Measurements from ENCODE around the gene DECR2. TPM values are rescaled to one million over a fixed set of nuclear protein-coding genes. Genes with fewer than 3 reads are reported as not detected.

The DECR2 gene
- 14.9 and 23.9 TPM in 2 replicates for total RNA-seq

GRCh38 chr16:401468-402348, at the start of gene DECR2:
DECR2 (plus strand) TSS chr16:401885; CDS start chr16:401964, 79 bp downstream.

GRCh38 chr16:352547-353403, 48.9 kb upstream of the DECR2 start, which contains the start of gene AXIN1:
AXIN1 (minus strand) TSS chr16:352723; CDS start chr16:347025, 5,698 bp downstream.

GRCh38 chr16:370443-370842, 31.2 kb upstream of the DECR2 start, which contains the start of gene MRPL28:
MRPL28 (minus strand) TSS chr16:370538; CDS start chr16:370218, 320 bp downstream.

GRCh38 chr16:381789-382717, 19.6 kb upstream of the DECR2 start, which contains the start of gene PGAP6:
PGAP6 (minus strand) TSS chr16:381978; CDS start chr16:381821, 157 bp downstream.

GRCh38 chr16:397135-397661, 4.5 kb upstream of the DECR2 start, which contains the start of gene NME4:
NME4 (plus strand) TSS chr16:397199; CDS start chr16:397223, 24 bp downstream.

GRCh38 chr16:425082-425718, 23.5 kb downstream of the DECR2 start, which contains the start of gene RAB11FIP3:
RAB11FIP3 (plus strand) TSS chr16:425649; CDS start chr16:426007, 358 bp downstream.

Small RNA genes within 50 kb of the gene (small RNA-seq; reads per million reads assigned to genes)
- not detected for gene RF00019

Other genes starting within 250 kb of the DECR2 start
- not detected in 2 replicates for gene HBZ, start 249.2 kb upstream of the DECR2 start, total RNA-seq
- not detected in 2 replicates for gene HBM, start 235.9 kb upstream of the DECR2 start, total RNA-seq
- gene HBA2, start 229.0 kb upstream of the DECR2 start, total RNA-seq: 0.73 TPM in 1 of 2 replicates, not detected in the other
- not detected in 2 replicates for gene HBA1, start 225.2 kb upstream of the DECR2 start, total RNA-seq
- not detected in 2 replicates for gene HBQ1, start 221.4 kb upstream of the DECR2 start, total RNA-seq
- 35.6 and 43.8 TPM in 2 replicates for gene LUC7L, start 172.4 kb upstream of the DECR2 start, total RNA-seq
- gene FAM234A, start 167.1 kb upstream of the DECR2 start, total RNA-seq: 50.4 and 52.9 TPM in 2 replicates
- gene RGS11, start 125.9 kb upstream of the DECR2 start, total RNA-seq: 0.98 and 2.6 TPM in 2 replicates
- 0.37 TPM in 1 of 2 replicates, not detected in the other for gene ARHGDIG, start 121.3 kb upstream of the DECR2 start, total RNA-seq
- 0.20 TPM in 1 of 2 replicates, not detected in the other for gene PDIA2, start 118.7 kb upstream of the DECR2 start, total RNA-seq
- 16.9 and 19.9 TPM in 2 replicates for gene AXIN1, start 49.2 kb upstream of the DECR2 start, total RNA-seq
- 57.7 and 71.9 TPM in 2 replicates for gene MRPL28, start 31.3 kb upstream of the DECR2 start, total RNA-seq
- 38.9 and 44.6 TPM in 2 replicates for gene PGAP6, start 19.9 kb upstream of the DECR2 start, total RNA-seq
- 69.6 and 110 TPM in 2 replicates for gene NME4, start 4.7 kb upstream of the DECR2 start, total RNA-seq
- 21.7 and 23.5 TPM in 2 replicates for gene RAB11FIP3, start 23.8 kb downstream of the DECR2 start, total RNA-seq
- gene CAPN15, start 125.8 kb downstream of the DECR2 start, total RNA-seq: 45.2 and 67.6 TPM in 2 replicates
- not detected in 2 replicates for gene PRR35, start 158.5 kb downstream of the DECR2 start, total RNA-seq
- gene NHLRC4, start 165.1 kb downstream of the DECR2 start, total RNA-seq: 0.37 and 0.59 TPM in 2 replicates
- gene PIGQ, start 168.1 kb downstream of the DECR2 start, total RNA-seq: 23.5 and 25.6 TPM in 2 replicates
- gene RAB40C, start 188.2 kb downstream of the DECR2 start, total RNA-seq: 11.4 and 13.3 TPM in 2 replicates
- gene WFIKKN1, start 229.1 kb downstream of the DECR2 start, total RNA-seq: 0.20 and 0.37 TPM in 2 replicates
- gene METTL26, start 234.4 kb downstream of the DECR2 start, total RNA-seq: 88.2 and 125 TPM in 2 replicates
- 23.7 and 25.7 TPM in 2 replicates for gene MCRIP2, start 239.9 kb downstream of the DECR2 start, total RNA-seq
- 15.4 and 25.8 TPM in 2 replicates for gene WDR90, start 247.5 kb downstream of the DECR2 start, total RNA-seq

All from subcutaneous preadipocyte (primary cell).